ENCODE measurements around the gene ZNF284. TPM values are rescaled to one million over a fixed set of nuclear protein-coding genes. Genes with fewer than 3 reads are reported as not detected.

Gene ZNF284
- total RNA-seq, 2 experiments from 2014 or later = 2.2 to 2.4 TPM

- CTCF ChIA-PET = no interaction called here
- Mint-ChIP-seq H3K27me3 (no peaks in the 10 kb centered on the region), H3K9me3 (ENCODE audit: low read depth) (peaks cover 34% of the 10 kb centered on the region), H3K4me1 (no peaks in the 10 kb centered on the region), H3K4me3 (no peak overlapping the region), H3K36me3 (peaks cover 39% of the 10 kb centered on the region), H3K27ac (no peak overlapping the region)
- no peak for ATAC-seq
- no peak for DNase-seq
Measured at GRCh38 chr19:44131955-44132354, 60.0 kb downstream of the ZNF284 start.

Other genes starting within 250 kb of the ZNF284 start
- 1 to 10 TPM; 5.2 to 6.5 TPM for gene ZNF283, start 244.8 kb upstream of the ZNF284 start, total RNA-seq
- gene ZNF404, start 188.2 kb upstream of the ZNF284 start, total RNA-seq = 1 to 10 TPM in 1 of 2 experiments, under 1 TPM in 1; 0.89 to 1.7 TPM
- 10 to 100 TPM; 17.1 to 17.9 TPM for gene ZNF45, start 136.9 kb upstream of the ZNF284 start, total RNA-seq
- gene ZNF221, start 120.9 kb upstream of the ZNF284 start, total RNA-seq = 1 to 10 TPM; 2.1 to 2.5 TPM
- gene ZNF155, start 88.0 kb upstream of the ZNF284 start, total RNA-seq = 1 to 10 TPM; 7.1 to 7.3 TPM
- gene ZNF230, start 69.2 kb upstream of the ZNF284 start, total RNA-seq = 1 to 10 TPM; 4.8 to 5.1 TPM
- 1 to 10 TPM; 2.3 to 3.0 TPM for gene ZNF222, start 46.8 kb upstream of the ZNF284 start, total RNA-seq
- gene ZNF223, start 20.1 kb upstream of the ZNF284 start, total RNA-seq = under 1 TPM; 0.19 to 0.20 TPM
- 10 to 100 TPM; 28.7 to 32.6 TPM for gene ZNF224, start 22.2 kb downstream of the ZNF284 start, total RNA-seq
- gene ZNF225, start 41.2 kb downstream of the ZNF284 start, total RNA-seq = 1 to 10 TPM; 4.2 to 6.2 TPM
- gene ZNF234, start 69.4 kb downstream of the ZNF284 start, total RNA-seq = 10 to 100 TPM; 10.1 to 12.2 TPM
- 10 to 100 TPM; 13.1 to 15.2 TPM for gene ZNF226, start 92.9 kb downstream of the ZNF284 start, total RNA-seq
- 10 to 100 TPM; 28.6 to 29.4 TPM for gene ZNF227, start 140.4 kb downstream of the ZNF284 start, total RNA-seq
- gene ZNF233, start 187.7 kb downstream of the ZNF284 start, total RNA-seq = under 1 TPM; 0.23 to 0.91 TPM
- 1 to 10 TPM; 6.8 to 7.1 TPM for gene ZNF235, start 232.9 kb downstream of the ZNF284 start, total RNA-seq

Data from activated CD8-positive, alpha-beta memory T cell treated with anti-CD3 and anti-CD28 coated beads, Interleukin-2, amount 10 ng/mL, durations not matched to agents 7 days and 5 days (primary cell).